HepG2 (cell line): ENCODE results near the gene CTNNA3.

ENCODE experiments used
- BRF2 ChIP-seq: sonication (generic); formaldehyde crosslinking; IDR thresholded peaks from 2 replicates; pipeline ENCODE4 v1.8.1; 2022; ENCODE audit warnings: mild to moderate bottlenecking, missing genetic modification reagents
- CBX5 ChIP-seq: sonication (generic); formaldehyde crosslinking; IDR thresholded peaks from 2 replicates; pipeline ENCODE4 v1.4.0; 2020; ENCODE audit warnings: missing genetic modification reagents, borderline replicate concordance
- CHD4 ChIP-seq: fragments of 200-600 bp; sonication (generic); IDR thresholded peaks from 2 replicates; pipeline ENCODE4 v1.7.0; 2017; ENCODE audit warnings: mild to moderate bottlenecking, low read length, borderline replicate concordance
- CTCF ChIP-seq: sonication (generic); formaldehyde crosslinking; IDR thresholded peaks from 2 replicates; pipeline ENCODE4 v1.5.0; 2020; ENCODE audit warnings: mild to moderate bottlenecking, missing genetic modification reagents, moderate library complexity
- ESRRA ChIP-seq: sonication (generic); formaldehyde crosslinking; IDR thresholded peaks from 2 replicates; pipeline ENCODE4 v1.5.1; 2020; ENCODE audit warnings: mild to moderate bottlenecking, low read depth, missing genetic modification reagents
- GLI4 ChIP-seq: sonication (generic); formaldehyde crosslinking; IDR thresholded peaks from 2 replicates; pipeline ENCODE4 v1.5.1; 2020; ENCODE audit warnings: missing genetic modification reagents, mild to moderate bottlenecking, moderate library complexity, borderline replicate concordance
- NFYB ChIP-seq: sonication (generic); formaldehyde crosslinking; IDR thresholded peaks from 2 replicates; pipeline ENCODE4 v1.4.0; 2020; ENCODE audit warnings: missing genetic modification reagents
- PRPF4 ChIP-seq: fragments of 200-400 bp; formaldehyde crosslinking; IDR thresholded peaks from 2 replicates; pipeline ENCODE4 v1.6.1; 2016; ENCODE audit warnings: low read length, low read depth; ENCODE audit not compliant: poor library complexity, severe bottlenecking
- RAD21 ChIP-seq: fragments of 450-650 bp; formaldehyde crosslinking; IDR thresholded peaks from 2 replicates; pipeline ENCODE4 v1.5.0; 2020; ENCODE audit warnings: mild to moderate bottlenecking
- SNAPC5 ChIP-seq: sonication (generic); formaldehyde crosslinking; IDR thresholded peaks from 2 replicates; pipeline ENCODE4 v1.8.1; 2023; ENCODE audit warnings: mild to moderate bottlenecking, missing genetic modification reagents, borderline replicate concordance
- SRY ChIP-seq: sonication (generic); formaldehyde crosslinking; IDR thresholded peaks from 2 replicates; pipeline ENCODE4 v1.8.0; 2022; ENCODE audit warnings: mild to moderate bottlenecking, missing genetic modification reagents
- ZNF253 ChIP-seq: sonication (generic); formaldehyde crosslinking; IDR thresholded peaks from 2 replicates; pipeline ENCODE4 v1.8.0; 2022; ENCODE audit warnings: mild to moderate bottlenecking, missing genetic modification reagents, borderline replicate concordance
- ZNF879 ChIP-seq: sonication (generic); formaldehyde crosslinking; IDR thresholded peaks from 2 replicates; pipeline ENCODE4 v1.8.1; 2023; ENCODE audit warnings: missing genetic modification reagents

DNA sequence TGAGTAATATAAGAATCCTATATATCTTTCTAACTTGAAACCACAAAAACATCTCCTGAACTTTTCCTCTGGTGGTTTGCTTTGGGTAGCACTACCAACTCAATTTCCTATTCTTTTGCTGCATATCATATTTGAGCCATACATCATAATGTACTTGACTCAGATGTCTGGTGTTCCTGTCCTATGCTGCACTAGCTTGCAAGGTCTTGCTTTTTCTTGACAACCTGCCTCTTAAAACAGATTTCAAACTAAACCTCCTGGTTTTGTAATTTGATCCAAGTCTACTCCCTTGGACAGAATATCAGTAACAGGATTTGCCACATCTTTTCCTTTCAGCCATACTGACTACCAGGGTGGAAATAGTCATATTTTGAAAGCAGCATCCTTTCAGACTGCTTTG, 1290.4 kb downstream of the CTNNA3 start:
- TF ChIP-seq ZNF253 (no peak), SNAPC5 (CRISPR knock-in tag) (no peak), PRPF4 (no peak), SRY (CRISPR knock-in tag) (no peak), CTCF (CRISPR knock-in tag) (no peak), CBX5 (CRISPR knock-in tag) (no peak), RAD21 (CRISPR knock-in tag) (no peak), NFYB (CRISPR knock-in tag) (no peak), CHD4 (no peak), ZNF879 (no peak), ESRRA (CRISPR knock-in tag) (no peak), BRF2 (CRISPR knock-in tag) (no peak), GLI4 (no peak)
